IPS-18c (cell line): Measurements from ENCODE around the gene NEDD4L.

Source experiments
- H3K4me3 ChIP-seq: 2 replicates; pipeline ENCODE4 v1.7.0; 2013; ENCODE audit warnings: low read depth, mild to moderate bottlenecking, low read length, moderate library complexity; ENCODE audit not compliant: insufficient read depth
- H3K9me3 ChIP-seq: one replicate; pipeline ENCODE4 v1.6.1; 2013; ENCODE audit warnings: mild to moderate bottlenecking, low read length, moderate library complexity; ENCODE audit not compliant: control insufficient read depth, insufficient read depth

Gene NEDD4L

DNA sequence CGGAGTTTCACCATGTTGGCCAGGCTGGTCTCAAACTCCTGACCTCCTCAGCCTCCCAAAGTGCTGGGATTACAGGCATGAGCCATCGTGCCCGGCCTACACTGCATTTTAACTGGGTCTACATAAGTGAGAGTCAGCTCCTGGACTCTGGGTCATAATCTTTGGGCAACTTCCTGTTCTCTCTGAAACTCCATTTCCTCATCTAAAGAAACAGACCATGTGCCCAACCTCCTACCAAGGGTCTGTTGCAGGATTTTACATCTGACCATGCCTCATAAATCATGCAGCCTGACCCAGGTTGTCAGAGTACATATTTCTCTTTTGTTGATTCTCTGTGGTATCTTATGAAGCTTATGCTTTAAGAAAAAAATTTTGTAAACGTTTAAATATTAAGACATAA lies 304.5 kb downstream of the NEDD4L start:
- Histone ChIP-seq H3K4me3 (no peak overlapping the region), H3K9me3 (no peaks in the 10 kb centered on the region)

- Histone ChIP-seq H3K4me3 (no peak overlapping the region), H3K9me3 (no peaks in the 10 kb centered on the region)
Measured at GRCh38 chr18:58348951-58349350, 304.9 kb downstream of the NEDD4L start.

DNA sequence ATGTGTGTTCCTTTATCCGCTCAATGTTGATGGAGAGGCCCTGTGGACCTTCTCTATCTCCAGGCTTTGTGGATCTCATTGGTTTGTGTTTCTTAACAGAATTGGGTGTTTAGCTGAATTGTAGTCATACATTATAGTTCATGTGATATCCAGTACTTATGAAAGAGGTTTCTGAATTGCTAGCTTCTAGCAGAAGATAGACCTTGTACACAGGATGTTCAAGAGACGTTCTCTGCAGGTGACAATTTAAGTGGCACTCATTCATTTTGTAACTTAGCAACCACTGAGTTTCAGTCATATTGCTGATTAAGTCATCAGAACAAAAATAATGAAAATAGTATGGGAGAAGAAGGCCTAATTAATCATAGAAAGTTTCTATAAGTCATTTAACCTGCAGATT lies 305.6 kb downstream of the NEDD4L start:
- Histone ChIP-seq H3K9me3 (no peaks in the 10 kb centered on the region), H3K4me3 (no peak overlapping the region)

- Histone ChIP-seq H3K9me3 (no peaks in the 10 kb centered on the region), H3K4me3 (no peak overlapping the region)
Measured at GRCh38 chr18:58350526-58350925, 306.5 kb downstream of the NEDD4L start.

DNA sequence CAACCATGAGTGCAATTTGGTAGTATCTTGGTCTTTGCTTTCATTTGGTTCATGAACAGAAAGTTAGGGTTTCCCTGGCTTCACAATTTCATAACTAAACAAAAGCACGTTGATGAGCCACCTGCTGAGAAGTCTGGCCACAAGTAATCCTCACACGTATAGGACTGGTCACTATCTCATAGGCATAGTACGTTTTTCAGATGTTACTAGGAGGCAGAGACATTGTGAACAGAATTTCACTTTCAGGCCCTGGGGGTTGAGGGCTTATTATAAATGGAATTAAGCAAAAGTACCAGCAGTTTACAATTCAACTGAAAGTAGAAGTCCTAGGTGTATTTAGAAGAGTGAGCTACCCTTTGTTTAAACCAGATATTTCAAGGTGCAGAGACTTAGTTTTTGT lies 307.8 kb downstream of the NEDD4L start:
- Histone ChIP-seq H3K4me3 (no peak overlapping the region), H3K9me3 (no peaks in the 10 kb centered on the region)

DNA sequence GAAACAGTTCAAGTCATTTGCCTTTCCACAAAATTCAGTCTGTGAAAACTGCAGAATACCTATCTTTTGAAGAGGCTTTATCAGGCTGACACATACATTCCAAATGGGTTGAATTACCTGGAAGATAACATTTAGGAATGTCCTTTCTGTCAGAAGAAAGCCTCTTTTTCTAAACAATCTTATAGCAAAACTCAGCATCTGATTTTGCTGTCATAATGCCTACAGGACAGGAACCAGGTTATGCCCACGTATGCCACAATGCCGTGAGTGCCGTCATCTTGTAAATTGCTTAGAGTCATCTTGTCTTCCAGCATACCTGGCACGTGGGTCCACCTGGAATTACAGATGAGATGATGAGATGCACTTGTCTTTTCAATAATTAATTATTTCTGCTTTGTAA lies 309.6 kb downstream of the NEDD4L start:
- Histone ChIP-seq H3K9me3 (no peaks in the 10 kb centered on the region), H3K4me3 (no peak overlapping the region)

- Histone ChIP-seq H3K9me3 (no peaks in the 10 kb centered on the region), H3K4me3 (no peak overlapping the region)
Measured at GRCh38 chr18:58354051-58354450, 310.0 kb downstream of the NEDD4L start.

- H3K4me3 ChIP-seq, result no peak overlapping the region
- no peaks in the 10 kb centered on the region for H3K9me3 ChIP-seq
Measured at GRCh38 chr18:58354791-58355190, 310.8 kb downstream of the NEDD4L start.

DNA sequence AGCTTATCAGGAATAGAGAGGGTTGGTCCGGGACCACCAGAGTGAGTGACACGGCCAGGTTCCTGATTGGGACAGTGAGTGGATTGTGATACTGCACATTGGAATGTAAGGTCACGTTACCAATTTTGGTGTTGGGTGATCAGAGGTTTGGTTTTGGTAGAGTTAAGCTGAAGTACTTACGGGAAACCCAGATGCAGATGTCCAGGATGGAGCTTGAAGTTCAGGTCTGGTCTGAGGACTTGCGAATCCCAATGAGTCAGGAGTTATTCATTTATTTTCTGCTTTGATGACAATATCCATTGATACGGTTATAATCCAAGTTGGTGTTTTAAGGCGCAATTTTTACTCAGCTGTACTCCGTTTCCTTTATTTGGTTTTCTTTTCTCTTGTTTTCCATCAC lies 311.2 kb downstream of the NEDD4L start:
- Histone ChIP-seq H3K4me3 (no peak overlapping the region), H3K9me3 (no peaks in the 10 kb centered on the region)

DNA sequence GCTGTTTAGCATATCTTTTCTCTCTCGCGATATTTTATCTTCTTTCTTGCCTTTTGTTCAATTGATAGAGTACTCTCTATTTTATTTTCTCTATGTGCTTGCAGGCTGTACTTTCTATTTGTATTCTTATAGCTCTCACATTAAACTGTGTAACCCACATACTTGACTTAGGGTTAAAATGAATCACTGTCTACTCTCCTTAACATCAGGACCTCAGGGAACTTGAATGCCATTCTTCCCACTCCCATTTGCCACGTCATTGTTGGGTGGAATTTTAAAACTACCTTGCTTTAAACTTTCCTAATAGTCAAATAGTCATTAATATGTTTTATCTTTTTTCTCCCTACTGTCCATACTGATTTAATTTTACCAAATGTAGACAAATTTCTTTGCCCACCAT lies 315.2 kb downstream of the NEDD4L start:
- Histone ChIP-seq H3K9me3 (no peaks in the 10 kb centered on the region), H3K4me3 (no peak overlapping the region)

DNA sequence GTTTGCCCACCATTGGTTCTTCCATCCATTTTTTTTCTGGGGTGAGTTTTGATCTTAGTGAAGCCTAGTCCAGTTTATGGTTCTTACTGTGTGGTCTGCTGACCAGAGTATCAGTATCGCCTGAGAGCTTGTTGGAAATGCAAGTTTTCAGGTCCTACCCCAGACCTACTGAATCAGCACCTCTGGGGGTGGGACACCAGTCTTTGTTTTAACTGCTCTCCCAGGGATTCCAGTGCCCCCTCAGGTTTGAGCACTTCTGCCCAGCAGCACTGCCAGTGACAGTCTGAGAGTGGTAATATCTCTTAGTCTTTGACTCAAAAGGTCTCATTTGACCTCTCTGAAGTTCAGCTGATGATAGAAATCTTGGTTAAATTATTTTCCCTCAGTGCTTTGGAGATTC lies 315.6 kb downstream of the NEDD4L start:
- Histone ChIP-seq H3K4me3 (no peak overlapping the region), H3K9me3 (no peaks in the 10 kb centered on the region)

DNA sequence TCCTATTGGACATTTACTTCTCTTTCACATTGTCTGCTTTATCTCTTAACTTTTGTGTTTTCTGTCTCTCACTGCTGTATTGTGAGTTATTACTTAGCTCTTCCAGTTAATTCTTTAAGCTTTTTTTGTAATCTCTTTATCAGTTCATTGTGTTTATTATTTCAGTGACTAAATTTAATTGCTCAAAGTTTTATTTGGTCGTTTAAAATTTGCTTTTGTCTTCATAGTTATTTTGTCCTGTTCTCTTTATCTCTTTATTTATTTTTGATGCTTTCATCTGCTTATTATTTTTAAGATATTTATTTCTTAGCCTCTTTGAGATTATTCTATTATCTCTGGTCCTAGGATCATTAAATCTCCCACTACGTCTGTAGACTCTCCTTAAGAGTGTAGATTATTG lies 316.3 kb downstream of the NEDD4L start:
- H3K4me3 ChIP-seq, result no peak overlapping the region
- H3K9me3 ChIP-seq, result no peaks in the 10 kb centered on the region

- no peak overlapping the region for H3K4me3 ChIP-seq
- H3K9me3 ChIP-seq, result no peaks in the 10 kb centered on the region
Measured at GRCh38 chr18:58361212-58361611, 317.2 kb downstream of the NEDD4L start.

DNA sequence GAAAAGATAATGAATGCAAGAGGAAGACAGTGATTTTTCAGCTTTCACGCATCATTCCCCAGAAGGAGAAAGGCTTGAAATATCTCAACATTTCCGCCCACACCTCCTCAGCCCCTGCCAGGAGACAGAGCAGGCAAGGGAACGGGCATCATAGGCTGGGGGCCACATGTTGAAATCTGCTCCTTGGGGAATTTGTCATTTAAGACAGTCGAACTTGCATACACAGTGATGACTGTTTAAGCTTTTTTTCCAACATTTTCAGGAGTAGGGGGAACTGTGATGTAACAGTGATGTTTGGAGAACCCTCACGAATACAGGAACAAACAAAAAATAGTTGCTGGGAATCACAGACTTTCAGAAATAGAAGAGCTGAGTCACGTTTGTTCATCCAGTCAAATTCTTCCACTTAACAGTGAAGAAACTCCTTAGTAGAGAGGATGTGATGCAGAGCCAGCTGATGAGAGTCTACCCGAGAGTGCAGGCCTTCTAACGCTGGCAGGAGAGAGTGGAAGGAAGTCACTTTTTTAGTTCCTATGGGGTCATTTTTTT lies 318.1 kb downstream of the NEDD4L start:
- Histone ChIP-seq H3K4me3 (no peak overlapping the region), H3K9me3 (no peaks in the 10 kb centered on the region)

DNA sequence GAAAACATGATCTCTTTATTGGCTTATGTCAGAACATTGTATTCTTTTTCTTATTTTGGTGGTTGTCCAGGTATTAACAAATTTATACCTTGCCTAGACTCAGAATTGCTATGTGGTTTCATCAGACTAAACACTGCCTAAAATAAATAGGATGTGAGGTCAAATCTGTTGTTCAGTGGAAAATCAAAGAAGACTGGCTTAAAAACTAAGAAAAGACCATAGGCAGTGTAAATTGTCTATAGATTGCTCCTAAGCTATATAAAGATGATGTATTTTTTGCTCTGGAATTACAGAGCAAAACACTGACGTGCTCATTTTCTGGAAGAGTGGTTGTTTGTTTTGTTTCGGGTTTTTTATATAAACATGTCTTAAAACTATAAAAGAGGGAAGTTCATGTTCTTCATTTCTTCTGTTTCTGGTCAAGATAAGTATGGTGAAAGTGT lies 318.8 kb downstream of the NEDD4L start:
- H3K4me3 ChIP-seq, result no peak overlapping the region
- H3K9me3 ChIP-seq, result no peaks in the 10 kb centered on the region

DNA sequence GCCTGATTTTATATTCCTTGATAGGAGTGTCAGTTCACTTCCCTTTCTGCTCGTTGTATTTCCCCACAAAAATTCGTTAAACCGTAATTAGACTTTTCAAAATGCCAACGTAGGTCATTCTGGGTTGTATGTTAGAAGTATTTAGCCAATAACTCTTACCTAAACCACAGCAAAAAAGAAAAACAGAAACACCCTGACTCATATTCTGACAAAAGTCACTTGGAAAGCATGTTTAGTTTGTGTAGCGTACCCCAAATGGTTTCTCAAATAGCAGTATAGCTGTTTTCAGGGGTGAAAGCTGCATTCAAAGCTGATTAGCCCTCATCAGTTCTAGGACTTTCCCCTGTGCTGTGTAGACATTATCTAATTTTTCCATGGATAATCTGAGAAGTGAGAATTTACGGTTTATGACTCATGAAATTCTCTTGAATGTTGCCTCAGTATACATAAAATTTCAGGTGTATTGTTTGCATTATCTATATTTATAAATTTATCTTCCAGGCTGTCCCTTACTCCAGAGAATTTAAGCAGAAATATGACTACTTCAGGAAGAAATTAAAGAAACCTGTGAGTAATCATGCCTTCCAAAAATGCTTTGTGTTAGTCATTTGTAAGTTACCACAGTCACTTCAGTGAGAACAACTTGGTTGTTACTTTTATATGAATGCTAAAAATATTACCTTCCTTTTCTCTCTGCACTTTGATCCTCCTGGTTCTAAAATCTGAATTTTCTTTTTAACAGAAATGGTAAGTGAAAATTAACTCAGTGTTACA lies 319.9 kb downstream of the NEDD4L start:
- Histone ChIP-seq H3K4me3 (no peak overlapping the region), H3K9me3 (no peaks in the 10 kb centered on the region)

GRCh38 chr18:58364876-58365528 lies 321.0 kb downstream of the NEDD4L start:
- Histone ChIP-seq H3K9me3 (no peaks in the 10 kb centered on the region), H3K4me3 (no peak overlapping the region)

GRCh38 chr18:58367425-58368140 lies 323.6 kb downstream of the NEDD4L start:
- Histone ChIP-seq H3K4me3 (no peak overlapping the region), H3K9me3 (no peaks in the 10 kb centered on the region)
